GM21619 (cell line): Measurements from ENCODE around the gene DCLK2.

Experiments
- ATAC-seq: cut with Tn5 transposase; IDR thresholded peaks from one replicate; pipeline ENCODE4 v1.9.1; 2021; ENCODE audit not compliant: unreplicated experiment

Gene DCLK2

GRCh38 chr4:150199056-150199455 lies 120.8 kb downstream of the DCLK2 start:
- no peak for ATAC-seq

- no peak for ATAC-seq
Observed at GRCh38 chr4:150205016-150205415, 126.8 kb downstream of the DCLK2 start.

- no peak for ATAC-seq
Observed at GRCh38 chr4:150206265-150206664, 128.0 kb downstream of the DCLK2 start.

GRCh38 chr4:150206954-150207353 lies 128.7 kb downstream of the DCLK2 start:
- ATAC-seq, result no peak

GRCh38 chr4:150207871-150208270 lies 129.6 kb downstream of the DCLK2 start:
- ATAC-seq, result no peak

GRCh38 chr4:150209140-150209829 lies 131.0 kb downstream of the DCLK2 start:
- peak; percentile 50 for ATAC-seq

GRCh38 chr4:150211016-150211415 lies 132.8 kb downstream of the DCLK2 start:
- ATAC-seq, result no peak

- no peak for ATAC-seq
Observed at GRCh38 chr4:150211799-150212445, 133.7 kb downstream of the DCLK2 start.

- no peak for ATAC-seq
Observed at GRCh38 chr4:150212485-150212884, 134.2 kb downstream of the DCLK2 start.

GRCh38 chr4:150212927-150213326 lies 134.7 kb downstream of the DCLK2 start:
- ATAC-seq, result no peak

GRCh38 chr4:150215601-150216000 lies 137.4 kb downstream of the DCLK2 start:
- ATAC-seq, result no peak

- no peak for ATAC-seq
Observed at GRCh38 chr4:150216726-150217125, 138.5 kb downstream of the DCLK2 start.

GRCh38 chr4:150217192-150217591 lies 138.9 kb downstream of the DCLK2 start:
- no peak for ATAC-seq

GRCh38 chr4:150217808-150218207 lies 139.6 kb downstream of the DCLK2 start:
- no peak for ATAC-seq

GRCh38 chr4:150218447-150218846 lies 140.2 kb downstream of the DCLK2 start:
- ATAC-seq, result no peak

GRCh38 chr4:150219841-150220240 lies 141.6 kb downstream of the DCLK2 start:
- no peak for ATAC-seq

GRCh38 chr4:150224896-150225591 lies 146.8 kb downstream of the DCLK2 start:
- no peak for ATAC-seq

GRCh38 chr4:150229520-150229919 lies 151.3 kb downstream of the DCLK2 start:
- no peak for ATAC-seq

GRCh38 chr4:150230561-150230960 lies 152.3 kb downstream of the DCLK2 start:
- ATAC-seq, result no peak

GRCh38 chr4:150231107-150231770 lies 153.0 kb downstream of the DCLK2 start:
- ATAC-seq, result no peak

- no peak for ATAC-seq
Observed at GRCh38 chr4:150232029-150232428, 153.8 kb downstream of the DCLK2 start.

- ATAC-seq, result no peak
Observed at GRCh38 chr4:150234246-150234645, 156.0 kb downstream of the DCLK2 start.
